Esophagus squamous epithelium (tissue), 5 donors: ENCODE results near the gene CAV3. TPM values are rescaled to one million over a fixed set of nuclear protein-coding genes. Genes with fewer than 3 reads are reported as not detected.

Experiments
- DNase-seq: peaks from one replicate; lab custom pipeline; 2025; lab: John Stamatoyannopoulos, UW
- H3K27ac ChIP-seq, 4 donors: fragments of 200-600 bp; sonication (generic); one replicate each; pipeline ENCODE4 v1.5.1; 2016 to 2019; ENCODE audit warnings: mild to moderate bottlenecking in 1 of 4
- H3K27me3 ChIP-seq, 4 donors: fragments of 200-600 bp; sonication (generic); 1 replicate in 3 of 4; 2 replicates in 1 of 4; pipeline versions ENCODE4 v1.5.1 to v1.6.0; 2017 to 2021; ENCODE audit warnings: antibody characterized with exemption in 1 of 4
- H3K36me3 ChIP-seq, 3 donors: fragments of 200-600 bp; sonication (generic); one replicate each; pipeline ENCODE4 v1.5.1; 2016 to 2019
- H3K4me1 ChIP-seq, 3 donors: fragments of 200-600 bp; sonication (generic); one replicate each; pipeline ENCODE4 v1.5.1; 2017 to 2019
- H3K4me3 ChIP-seq, 4 donors: fragments of 200-600 bp; sonication (generic); 1 replicate in 3 of 4; 2 replicates in 1 of 4; pipeline ENCODE4 v1.5.1; 2016 to 2019; ENCODE audit warnings: mild to moderate bottlenecking in 2 of 4, moderate library complexity in 1 of 4
- H3K9me3 ChIP-seq, 3 donors: fragments of 200-600 bp; sonication (generic); one replicate each; pipeline ENCODE4 v1.5.1; 2016 to 2019
- POLR2A ChIP-seq, 4 donors: fragments of 450-650 bp; IDR thresholded peaks; one replicate each; pipeline ENCODE4 v1.6.1; 2017; ENCODE audit warnings: antibody characterized with exemption in 4 of 4, mild to moderate bottlenecking in 4 of 4, moderate library complexity in 3 of 4
- WGBS, 2 donors: methylation state at CpG; one replicate each; pipeline ENCODE4 v1.1.5; 2018; 5-methylcytosine and 5-hydroxymethylcytosine counted together
- intact Hi-C: fragments of 100-400 bp; cut with DNase I; formaldehyde crosslinking; loops from one replicate; pipeline ENCODE4 v1.15.0; 2022
- total RNA-seq, 4 donors: library from RNA; depleted of rRNA; stranded (reverse); fragments of >200 nt; gene quantifications; one replicate each; pipeline ENCODE4 v1.1.0, GENCODE V29; 2016
- TF ChIP-seq, protein P1 (sequence below), 6 experiments: fragments of 450-650 bp in 4 of 6; fragments of 200-600 bp in 2 of 6; sonication (generic) in 2 of 6; IDR thresholded peaks; one replicate each; pipeline ENCODE4 v1.5.1; 2016 to 2019; ENCODE audit warnings: antibody characterized with exemption in 6 of 6, mild to moderate bottlenecking in 4 of 6, moderate library complexity in 4 of 6
- donor health status: DM: yes; HTN: yes; CAD: no.

The CAV3 gene
- total RNA-seq, 4 donors from 2014 or later: not detected

DNA sequence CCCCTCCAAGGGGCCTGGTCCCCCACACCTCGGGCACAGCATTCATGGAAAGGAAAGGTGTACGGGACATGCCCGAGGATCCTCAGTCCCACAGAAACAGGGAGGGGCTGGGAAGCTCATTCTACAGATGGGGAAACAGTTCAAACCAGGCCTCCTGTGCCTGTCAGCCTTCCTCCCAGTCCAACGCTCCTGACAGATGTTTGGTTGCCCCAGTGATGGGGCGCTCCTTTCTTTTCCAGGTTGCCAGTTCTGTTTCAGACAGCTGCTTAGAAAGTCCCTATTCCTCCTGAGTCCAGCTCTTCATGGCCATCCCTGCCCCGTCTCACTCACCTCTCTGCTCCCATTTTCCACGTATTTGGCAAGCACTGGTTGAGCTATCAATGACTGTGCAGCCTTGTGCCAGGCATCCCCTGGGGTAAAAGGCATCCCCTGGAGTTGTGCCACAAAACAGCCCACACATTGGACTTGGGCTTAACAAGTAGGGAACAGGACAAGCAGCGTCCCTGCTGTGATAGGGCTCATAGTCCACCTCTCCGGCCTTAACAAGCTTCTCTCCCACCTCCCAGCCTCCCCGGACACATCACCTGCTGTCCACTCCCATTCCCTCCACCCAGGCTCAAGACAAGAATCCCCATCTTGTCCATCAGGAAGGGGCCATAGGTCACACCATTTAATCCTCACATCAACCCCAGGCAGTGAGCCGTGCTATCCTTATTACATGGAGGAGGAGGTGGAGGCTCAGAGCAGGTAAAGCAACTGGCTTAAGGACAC lies 29.2 kb downstream of the CAV3 start:
- 66 to 88% methylated on average over 6 to 8 of the region's 11 CpGs for WGBS, 2 donors
- Histone ChIP-seq H3K4me1 (peaks cover 0 to 9% (median 5%) of the 10 kb centered on the region in 3 donors), H3K9me3 (no peaks in the 10 kb centered on the region), H3K27ac (no peak overlapping the region), H3K27me3 (peaks cover 0 to 33% (median 0%) of the 10 kb centered on the region in 4 donors), H3K36me3 (no peaks in the 10 kb centered on the region), H3K4me3 (no peak overlapping the region)
- DNase-seq: no peak
- intact Hi-C loops: no loop called here
- no peak for TF ChIP-seq POLR2A (IDR thresholded peaks at IDR 0.05)
- TF ChIP-seq, protein P1, sequence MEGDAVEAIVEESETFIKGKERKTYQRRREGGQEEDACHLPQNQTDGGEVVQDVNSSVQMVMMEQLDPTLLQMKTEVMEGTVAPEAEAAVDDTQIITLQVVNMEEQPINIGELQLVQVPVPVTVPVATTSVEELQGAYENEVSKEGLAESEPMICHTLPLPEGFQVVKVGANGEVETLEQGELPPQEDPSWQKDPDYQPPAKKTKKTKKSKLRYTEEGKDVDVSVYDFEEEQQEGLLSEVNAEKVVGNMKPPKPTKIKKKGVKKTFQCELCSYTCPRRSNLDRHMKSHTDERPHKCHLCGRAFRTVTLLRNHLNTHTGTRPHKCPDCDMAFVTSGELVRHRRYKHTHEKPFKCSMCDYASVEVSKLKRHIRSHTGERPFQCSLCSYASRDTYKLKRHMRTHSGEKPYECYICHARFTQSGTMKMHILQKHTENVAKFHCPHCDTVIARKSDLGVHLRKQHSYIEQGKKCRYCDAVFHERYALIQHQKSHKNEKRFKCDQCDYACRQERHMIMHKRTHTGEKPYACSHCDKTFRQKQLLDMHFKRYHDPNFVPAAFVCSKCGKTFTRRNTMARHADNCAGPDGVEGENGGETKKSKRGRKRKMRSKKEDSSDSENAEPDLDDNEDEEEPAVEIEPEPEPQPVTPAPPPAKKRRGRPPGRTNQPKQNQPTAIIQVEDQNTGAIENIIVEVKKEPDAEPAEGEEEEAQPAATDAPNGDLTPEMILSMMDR (IDR thresholded peaks at IDR 0.05): no peak

DNA sequence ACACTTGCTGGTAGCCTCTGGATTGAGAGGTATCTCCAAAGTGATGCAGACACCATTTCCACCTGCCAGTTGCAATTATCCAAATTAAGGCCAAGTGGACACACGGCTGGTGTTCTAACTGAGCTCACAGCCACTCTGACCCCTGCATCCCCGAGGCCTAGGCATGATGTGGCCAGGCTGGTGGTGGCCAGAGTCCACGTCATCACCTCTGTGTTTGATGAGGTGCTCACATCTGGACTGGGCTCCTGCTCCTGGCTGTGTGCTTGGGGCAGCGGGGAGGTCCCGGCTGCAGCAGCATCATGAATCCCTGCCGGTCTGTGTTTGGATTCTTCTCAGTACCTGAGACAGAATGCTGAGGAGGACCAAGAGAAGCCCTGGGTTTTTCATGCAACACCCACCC lies 30.9 kb downstream of the CAV3 start:
- peaks cover 14 to 26% (median 19%) of the 10 kb centered on the region in 3 donors for H3K4me1 ChIP-seq
- H3K36me3 ChIP-seq: no peaks in the 10 kb centered on the region
- H3K27ac ChIP-seq: no peak overlapping the region
- H3K9me3 ChIP-seq: no peaks in the 10 kb centered on the region
- WGBS, 2 donors: 92% methylated on average over 4 of the region's 6 CpGs; no CpG with 5 or more reads in 1 of the 2 donors
- H3K27me3 ChIP-seq: peaks cover 5 to 50% (median 8%) of the 10 kb centered on the region in 4 donors
- DNase-seq: no peak
- no peak overlapping the region for H3K4me3 ChIP-seq
- TF ChIP-seq, protein P1 (IDR thresholded peaks at IDR 0.05): no peak
- TF ChIP-seq POLR2A (IDR thresholded peaks at IDR 0.05): no peak
- intact Hi-C loops: no loop called here

DNA sequence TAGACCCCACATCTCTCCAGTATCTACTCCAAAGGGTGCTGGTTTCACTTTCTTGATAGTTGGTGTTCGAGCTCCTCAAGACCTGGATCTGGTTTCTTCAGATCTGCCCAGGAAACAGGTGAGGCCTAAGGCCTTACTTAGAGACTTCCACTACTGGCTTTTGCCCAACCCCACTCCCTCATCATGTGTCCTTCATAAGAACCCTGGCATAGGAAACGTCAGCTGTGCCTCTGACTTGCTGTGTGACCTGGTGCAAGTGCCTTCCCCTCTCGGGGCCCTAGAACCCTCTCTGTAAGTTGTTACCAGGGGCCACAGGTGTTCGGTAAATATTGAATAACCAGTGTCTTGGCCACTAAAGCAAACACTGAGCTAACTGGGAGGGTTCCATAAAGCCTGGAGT lies 31.9 kb downstream of the CAV3 start:
- DNase-seq: no peak
- intact Hi-C loops: no loop called here
- TF ChIP-seq, protein P1 (IDR thresholded peaks at IDR 0.05): no peak
- no peak for TF ChIP-seq POLR2A (IDR thresholded peaks at IDR 0.05)

DNA sequence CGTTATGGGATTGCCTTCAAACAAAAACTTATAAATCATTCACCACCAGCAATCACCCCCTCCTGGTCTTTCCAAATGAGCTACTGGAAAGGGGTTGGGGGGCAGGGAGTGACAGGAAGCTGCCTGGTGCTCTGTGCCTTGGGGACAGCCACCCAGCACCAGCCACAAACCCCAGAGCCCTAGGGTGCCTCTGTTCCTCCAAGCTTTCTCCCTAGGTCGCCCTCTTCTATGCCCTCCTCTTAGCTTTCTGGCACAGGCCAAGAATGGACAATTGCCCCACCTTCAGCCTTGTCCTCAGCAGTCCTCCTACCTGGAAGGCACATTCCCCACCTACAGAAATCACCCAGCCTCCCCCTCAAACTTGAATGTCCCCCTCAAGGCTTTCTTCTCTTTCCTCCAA lies 32.5 kb downstream of the CAV3 start:
- intact Hi-C loops: no loop called here
- no peak for DNase-seq
- no peaks in the 10 kb centered on the region for H3K36me3 ChIP-seq
- peaks cover 5 to 66% (median 8%) of the 10 kb centered on the region in 4 donors for H3K27me3 ChIP-seq
- no peaks in the 10 kb centered on the region for H3K9me3 ChIP-seq
- peaks cover 14 to 29% (median 23%) of the 10 kb centered on the region in 3 donors for H3K4me1 ChIP-seq
- H3K4me3 ChIP-seq: no peak overlapping the region
- no peak overlapping the region for H3K27ac ChIP-seq
- 79 to 95% methylated on average over 2 of the region's 2 CpGs for WGBS, 2 donors
- TF ChIP-seq POLR2A (IDR thresholded peaks at IDR 0.05): no peak
- TF ChIP-seq, protein P1 (IDR thresholded peaks at IDR 0.05): no peak

More for the DNA sequence above, 31.9 kb downstream of the CAV3 start:
- no peaks in the 10 kb centered on the region for H3K9me3 ChIP-seq
- no peaks in the 10 kb centered on the region for H3K36me3 ChIP-seq
- no peak overlapping the region for H3K27ac ChIP-seq
- H3K4me3 ChIP-seq: no peak overlapping the region
- H3K4me1 ChIP-seq: peaks cover 14 to 29% (median 23%) of the 10 kb centered on the region in 3 donors
- H3K27me3 ChIP-seq: peaks cover 5 to 60% (median 8%) of the 10 kb centered on the region in 4 donors
- WGBS, 2 donors: 50 to 67% methylated on average over 2 of the region's 4 CpGs

DNA sequence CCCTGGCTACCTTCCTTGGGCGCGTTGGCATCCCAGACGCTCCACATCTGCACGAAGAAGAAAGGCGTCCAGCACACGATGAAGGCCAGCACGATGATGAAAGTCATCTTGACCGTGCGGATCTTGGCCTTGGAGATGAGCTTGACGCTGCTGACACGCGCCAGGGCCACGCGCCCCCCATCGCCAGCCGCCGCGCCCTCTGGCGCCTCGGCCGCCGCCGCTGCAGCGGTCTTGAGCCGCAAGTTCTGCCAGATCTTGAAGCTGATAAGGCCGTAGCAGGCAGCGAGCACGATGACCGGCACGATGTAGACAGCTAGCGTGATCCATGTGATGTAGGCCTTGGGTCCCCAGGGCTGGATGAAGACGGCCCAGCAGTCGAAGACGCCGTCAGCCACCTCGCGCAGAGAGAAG lies 33.7 kb downstream of the CAV3 start:
- WGBS, 2 donors: 66 to 85% methylated on average over 8 to 19 of the region's 37 CpGs
- no peak overlapping the region for H3K27ac ChIP-seq
- TF ChIP-seq, protein P1 (IDR thresholded peaks at IDR 0.05): no peak
- TF ChIP-seq POLR2A (IDR thresholded peaks at IDR 0.05): no peak
- H3K27me3 ChIP-seq: peaks cover 5 to 71% (median 8%) of the 10 kb centered on the region in 4 donors
- H3K9me3 ChIP-seq: no peaks in the 10 kb centered on the region
- peak overlapping the region in 2 of 4 donors; percentile 32 to 60 for H3K4me3 ChIP-seq
- no peaks in the 10 kb centered on the region for H3K36me3 ChIP-seq
- peaks cover 14 to 29% (median 23%) of the 10 kb centered on the region in 3 donors for H3K4me1 ChIP-seq
- DNase-seq: no peak
- intact Hi-C loops: no loop called here
